Measurements from ENCODE around the gene NTM. TPM values are rescaled to one million over a fixed set of nuclear protein-coding genes. Genes with fewer than 3 reads are reported as not detected.

The NTM gene
- total RNA-seq, 1 experiment from 2014 or later, result 8.6 TPM

DNA sequence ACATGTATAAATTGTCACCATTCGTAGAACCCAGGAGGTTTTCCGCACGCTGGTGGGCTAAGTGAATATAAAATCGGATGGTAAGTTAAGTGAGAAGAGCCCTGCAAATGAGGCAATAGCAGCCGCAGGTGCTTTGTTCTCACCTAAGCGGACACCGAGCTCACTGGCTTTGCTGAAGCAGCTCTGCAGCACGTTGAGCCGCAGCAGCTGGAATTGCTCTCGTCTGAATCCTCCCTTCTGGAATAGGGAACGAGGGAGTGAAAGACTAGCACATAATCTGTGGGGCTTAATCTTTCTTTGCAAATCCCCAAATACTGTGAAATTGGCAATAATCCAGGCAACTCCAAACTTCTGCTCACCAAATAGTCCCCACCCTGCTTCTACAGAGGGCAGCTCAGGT lies 488.1 kb downstream of the NTM start:
- Histone ChIP-seq H3K4me1 (ENCODE audit: insufficient read depth, low read length, poor library complexity, severe bottlenecking) (no peaks in the 10 kb centered on the region), H3K4me3 (ENCODE audit: low read depth, low read length, poor library complexity, severe bottlenecking) (no peak overlapping the region), H3K27me3 (replicated peaks; ENCODE audit: insufficient read depth, low read depth, low read length, poor library complexity) (peaks cover 44% of the 10 kb centered on the region), H3K27ac (ENCODE audit: low read depth, low read length, poor library complexity, severe bottlenecking) (no peak overlapping the region), H3K36me3 (ENCODE audit: insufficient read depth, low read length, poor library complexity, severe bottlenecking) (no peaks in the 10 kb centered on the region), H3K9me3 (ENCODE audit: low read depth, low read length, poor library complexity, severe bottlenecking) (peaks cover 3% of the 10 kb centered on the region)
- BruUV-seq (replicated peaks), result no TSS peak
- ChIA-PET CTCF (interaction anchor here (0.6 to 0.8 kb wide), 2 partner anchors 9 to 24 kb away, joined by 4 read pairs; no protein-coding TSS in a partner anchor), POLR2A (ENCODE audit: low non-redundant PET) (no interaction called here)
- intact Hi-C loops (cut with micrococcal nuclease; ENCODE audit: unreplicated experiment), result no loop called here
- TF ChIP-seq, protein P1, sequence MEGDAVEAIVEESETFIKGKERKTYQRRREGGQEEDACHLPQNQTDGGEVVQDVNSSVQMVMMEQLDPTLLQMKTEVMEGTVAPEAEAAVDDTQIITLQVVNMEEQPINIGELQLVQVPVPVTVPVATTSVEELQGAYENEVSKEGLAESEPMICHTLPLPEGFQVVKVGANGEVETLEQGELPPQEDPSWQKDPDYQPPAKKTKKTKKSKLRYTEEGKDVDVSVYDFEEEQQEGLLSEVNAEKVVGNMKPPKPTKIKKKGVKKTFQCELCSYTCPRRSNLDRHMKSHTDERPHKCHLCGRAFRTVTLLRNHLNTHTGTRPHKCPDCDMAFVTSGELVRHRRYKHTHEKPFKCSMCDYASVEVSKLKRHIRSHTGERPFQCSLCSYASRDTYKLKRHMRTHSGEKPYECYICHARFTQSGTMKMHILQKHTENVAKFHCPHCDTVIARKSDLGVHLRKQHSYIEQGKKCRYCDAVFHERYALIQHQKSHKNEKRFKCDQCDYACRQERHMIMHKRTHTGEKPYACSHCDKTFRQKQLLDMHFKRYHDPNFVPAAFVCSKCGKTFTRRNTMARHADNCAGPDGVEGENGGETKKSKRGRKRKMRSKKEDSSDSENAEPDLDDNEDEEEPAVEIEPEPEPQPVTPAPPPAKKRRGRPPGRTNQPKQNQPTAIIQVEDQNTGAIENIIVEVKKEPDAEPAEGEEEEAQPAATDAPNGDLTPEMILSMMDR (conservative IDR thresholded peaks at IDR 0.05; ENCODE audit: low read depth, low read length), result no peak
- TF ChIP-seq EZH2 (IDR thresholded peaks at IDR 0.05; ENCODE audit: borderline replicate concordance, low read depth, low read length, poor library complexity, severe bottlenecking), result no peak
- DNase-seq (ENCODE audit: low spot score), result no peak

DNA sequence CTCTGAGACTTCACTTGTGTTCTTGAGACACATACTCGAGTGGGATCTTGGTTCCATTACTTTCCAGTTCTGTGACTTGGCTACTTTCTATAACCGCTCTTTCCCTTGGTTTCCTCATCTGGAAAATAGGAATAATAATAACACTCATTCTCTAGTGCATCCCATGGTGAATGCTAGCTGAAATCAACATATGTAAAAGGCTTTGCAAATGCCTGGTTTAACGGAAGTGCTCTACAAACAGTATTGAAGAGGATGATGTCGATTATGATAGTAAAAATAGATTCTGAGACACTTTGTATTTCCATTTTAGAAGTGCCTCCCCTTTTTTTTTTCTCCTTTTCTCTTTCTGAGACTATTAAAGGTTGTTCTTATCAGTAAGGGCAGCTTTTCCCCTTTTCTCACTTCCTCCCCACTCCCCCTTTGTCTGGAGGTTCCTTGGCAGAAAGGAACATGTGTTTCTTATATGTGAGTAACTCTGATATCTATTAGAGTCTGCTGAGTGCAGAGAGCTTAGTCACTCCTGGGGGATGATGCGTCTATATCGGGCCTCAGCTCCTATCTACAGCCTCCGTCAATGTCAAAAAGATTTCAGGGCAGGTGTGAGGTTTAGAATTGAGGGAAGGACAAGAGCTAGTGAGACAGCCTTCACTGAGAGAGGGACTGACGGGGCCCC lies 489.3 kb downstream of the NTM start:
- BruUV-seq (replicated peaks), result no TSS peak
- H3K27ac ChIP-seq (ENCODE audit: low read depth, low read length, poor library complexity, severe bottlenecking), result no peak overlapping the region
- POLR2A ChIA-PET (ENCODE audit: low non-redundant PET), result no interaction called here
- no peak for TF ChIP-seq EZH2 (IDR thresholded peaks at IDR 0.05; ENCODE audit: borderline replicate concordance, low read depth, low read length, poor library complexity, severe bottlenecking)
- TF ChIP-seq, protein P1 (conservative IDR thresholded peaks at IDR 0.05; ENCODE audit: low read depth, low read length), result no peak
- peaks cover 3% of the 10 kb centered on the region for H3K9me3 ChIP-seq (ENCODE audit: low read depth, low read length, poor library complexity, severe bottlenecking)
- no peak for DNase-seq (ENCODE audit: low spot score)
- peaks cover 35% of the 10 kb centered on the region for H3K27me3 ChIP-seq (replicated peaks; ENCODE audit: insufficient read depth, low read depth, low read length, poor library complexity)
- peaks cover 4% of the 10 kb centered on the region for H3K4me1 ChIP-seq (ENCODE audit: insufficient read depth, low read length, poor library complexity, severe bottlenecking)
- intact Hi-C loops (cut with micrococcal nuclease; ENCODE audit: unreplicated experiment), result no loop called here
- no peak overlapping the region for H3K4me3 ChIP-seq (ENCODE audit: low read depth, low read length, poor library complexity, severe bottlenecking)
- CTCF ChIA-PET, result no interaction called here
- no peaks in the 10 kb centered on the region for H3K36me3 ChIP-seq (ENCODE audit: insufficient read depth, low read length, poor library complexity, severe bottlenecking)

DNA sequence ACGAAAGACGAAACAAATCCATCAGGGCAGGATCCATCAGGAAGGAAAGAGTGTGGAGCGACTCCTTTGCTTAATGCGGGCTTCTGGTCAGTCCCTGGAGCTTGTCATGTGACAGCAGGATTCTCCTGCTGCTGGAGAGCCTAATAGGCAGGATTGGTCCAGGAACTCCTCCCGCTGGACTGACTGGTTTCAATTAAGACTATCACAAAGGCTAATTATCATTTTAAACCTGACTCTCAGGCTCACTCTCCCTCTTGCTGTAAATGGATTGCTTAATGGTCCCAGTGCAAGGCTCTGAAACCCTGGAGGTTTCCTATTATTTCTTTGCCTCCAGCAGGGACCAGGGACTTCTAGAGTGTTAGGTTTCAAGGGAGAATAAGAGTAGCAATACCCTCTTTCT lies 493.8 kb downstream of the NTM start:
- peaks cover 31% of the 10 kb centered on the region for H3K4me1 ChIP-seq (ENCODE audit: insufficient read depth, low read length, poor library complexity, severe bottlenecking)
- H3K9me3 ChIP-seq (ENCODE audit: low read depth, low read length, poor library complexity, severe bottlenecking), result peaks cover 3% of the 10 kb centered on the region
- ChIA-PET CTCF (no interaction called here), POLR2A (ENCODE audit: low non-redundant PET) (no interaction called here)
- intact Hi-C loops (cut with micrococcal nuclease; ENCODE audit: unreplicated experiment), result no loop called here
- no TSS peak for BruUV-seq (replicated peaks)
- no peaks in the 10 kb centered on the region for H3K36me3 ChIP-seq (ENCODE audit: insufficient read depth, low read length, poor library complexity, severe bottlenecking)
- DNase-seq (ENCODE audit: low spot score), result peak; percentile 30
- no peak overlapping the region for H3K27ac ChIP-seq (ENCODE audit: low read depth, low read length, poor library complexity, severe bottlenecking)
- no peak for TF ChIP-seq EZH2 (IDR thresholded peaks at IDR 0.05; ENCODE audit: borderline replicate concordance, low read depth, low read length, poor library complexity, severe bottlenecking)
- no peak overlapping the region for H3K4me3 ChIP-seq (ENCODE audit: low read depth, low read length, poor library complexity, severe bottlenecking)
- H3K27me3 ChIP-seq (replicated peaks; ENCODE audit: insufficient read depth, low read depth, low read length, poor library complexity), result peaks cover 6% of the 10 kb centered on the region

DNA sequence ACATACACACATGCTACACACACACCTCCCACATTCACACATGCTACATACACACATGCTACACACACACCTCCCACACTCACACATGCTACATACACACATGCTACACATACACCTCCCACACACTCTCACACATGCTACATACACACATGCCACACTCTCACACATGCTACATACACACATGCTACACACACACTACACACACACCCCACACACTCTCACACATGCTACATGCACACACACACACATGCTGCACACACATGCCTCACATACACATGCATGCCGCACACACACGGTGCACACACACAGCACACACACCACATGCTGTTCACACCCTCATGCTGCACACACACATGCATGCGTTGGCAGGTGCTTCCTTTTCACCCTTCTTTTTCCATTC lies 495.4 kb downstream of the NTM start:
- peaks cover 3% of the 10 kb centered on the region for H3K9me3 ChIP-seq (ENCODE audit: low read depth, low read length, poor library complexity, severe bottlenecking)
- no TSS peak for BruUV-seq (replicated peaks)
- DNase-seq (ENCODE audit: low spot score), result no peak
- POLR2A ChIA-PET (ENCODE audit: low non-redundant PET), result no interaction called here
- H3K27ac ChIP-seq (ENCODE audit: low read depth, low read length, poor library complexity, severe bottlenecking), result no peak overlapping the region
- CTCF ChIA-PET, result no interaction called here
- H3K36me3 ChIP-seq (ENCODE audit: insufficient read depth, low read length, poor library complexity, severe bottlenecking), result no peaks in the 10 kb centered on the region
- H3K27me3 ChIP-seq (replicated peaks; ENCODE audit: insufficient read depth, low read depth, low read length, poor library complexity), result no peaks in the 10 kb centered on the region
- H3K4me3 ChIP-seq (ENCODE audit: low read depth, low read length, poor library complexity, severe bottlenecking), result no peak overlapping the region
- H3K4me1 ChIP-seq (ENCODE audit: insufficient read depth, low read length, poor library complexity, severe bottlenecking), result peaks cover 35% of the 10 kb centered on the region
- TF ChIP-seq, protein P1 (conservative IDR thresholded peaks at IDR 0.05; ENCODE audit: low read depth, low read length), result no peak
- no peak for TF ChIP-seq EZH2 (IDR thresholded peaks at IDR 0.05; ENCODE audit: borderline replicate concordance, low read depth, low read length, poor library complexity, severe bottlenecking)
- intact Hi-C loops (cut with micrococcal nuclease; ENCODE audit: unreplicated experiment), result loop anchor here (2.0 to 5.0 kb wide), 2 partner anchors 119 to 261 kb away; no protein-coding TSS in a partner anchor
